GM12872 (cell line): Measurements from ENCODE around the gene KCNE2.

Source experiments
- TF ChIP-seq, protein P1 (sequence below): IDR thresholded peaks from 3 replicates; pipeline ENCODE4 v1.5.1; 2011; ENCODE audit warnings: low read depth, mild to moderate bottlenecking, low read length, moderate library complexity; ENCODE audit not compliant: insufficient read depth

The KCNE2 gene

DNA sequence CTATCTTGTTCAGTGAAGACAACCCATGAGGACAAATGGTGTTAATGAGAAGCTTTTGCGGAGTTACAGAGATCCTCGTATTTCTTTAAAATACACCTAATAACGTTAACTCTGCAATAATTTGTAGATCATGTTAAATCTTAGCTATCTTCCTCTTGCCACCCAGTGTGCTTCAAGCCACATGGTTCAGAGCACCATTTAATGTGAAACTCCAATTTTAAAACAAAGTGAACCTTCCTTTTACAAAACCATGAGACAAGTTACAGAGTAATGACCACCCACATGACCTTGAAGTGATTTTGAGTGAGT is 1.7 kb upstream of the KCNE2 start:
- TF ChIP-seq, protein P1, sequence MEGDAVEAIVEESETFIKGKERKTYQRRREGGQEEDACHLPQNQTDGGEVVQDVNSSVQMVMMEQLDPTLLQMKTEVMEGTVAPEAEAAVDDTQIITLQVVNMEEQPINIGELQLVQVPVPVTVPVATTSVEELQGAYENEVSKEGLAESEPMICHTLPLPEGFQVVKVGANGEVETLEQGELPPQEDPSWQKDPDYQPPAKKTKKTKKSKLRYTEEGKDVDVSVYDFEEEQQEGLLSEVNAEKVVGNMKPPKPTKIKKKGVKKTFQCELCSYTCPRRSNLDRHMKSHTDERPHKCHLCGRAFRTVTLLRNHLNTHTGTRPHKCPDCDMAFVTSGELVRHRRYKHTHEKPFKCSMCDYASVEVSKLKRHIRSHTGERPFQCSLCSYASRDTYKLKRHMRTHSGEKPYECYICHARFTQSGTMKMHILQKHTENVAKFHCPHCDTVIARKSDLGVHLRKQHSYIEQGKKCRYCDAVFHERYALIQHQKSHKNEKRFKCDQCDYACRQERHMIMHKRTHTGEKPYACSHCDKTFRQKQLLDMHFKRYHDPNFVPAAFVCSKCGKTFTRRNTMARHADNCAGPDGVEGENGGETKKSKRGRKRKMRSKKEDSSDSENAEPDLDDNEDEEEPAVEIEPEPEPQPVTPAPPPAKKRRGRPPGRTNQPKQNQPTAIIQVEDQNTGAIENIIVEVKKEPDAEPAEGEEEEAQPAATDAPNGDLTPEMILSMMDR, result no peak

DNA sequence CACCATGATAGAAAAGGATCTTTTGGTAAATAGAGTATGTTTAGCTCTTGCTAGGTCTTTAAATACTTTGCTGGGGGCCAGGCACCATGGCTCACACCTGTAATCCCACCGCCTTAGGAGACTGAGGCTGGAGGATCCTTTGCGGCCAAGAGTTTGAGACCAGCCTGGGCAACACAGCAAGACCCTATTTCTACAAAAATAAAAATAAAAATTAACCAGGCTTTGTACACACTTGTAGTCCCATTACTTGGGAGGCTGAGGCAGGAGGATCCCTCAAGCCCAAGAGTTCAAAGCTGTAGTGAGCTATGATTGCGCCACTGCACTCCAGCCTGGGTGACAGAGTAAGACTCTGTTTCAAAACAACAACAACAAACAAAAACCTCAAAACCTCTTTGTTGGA is 1.1 kb upstream of the KCNE2 start:
- TF ChIP-seq, protein P1, result no peak

DNA sequence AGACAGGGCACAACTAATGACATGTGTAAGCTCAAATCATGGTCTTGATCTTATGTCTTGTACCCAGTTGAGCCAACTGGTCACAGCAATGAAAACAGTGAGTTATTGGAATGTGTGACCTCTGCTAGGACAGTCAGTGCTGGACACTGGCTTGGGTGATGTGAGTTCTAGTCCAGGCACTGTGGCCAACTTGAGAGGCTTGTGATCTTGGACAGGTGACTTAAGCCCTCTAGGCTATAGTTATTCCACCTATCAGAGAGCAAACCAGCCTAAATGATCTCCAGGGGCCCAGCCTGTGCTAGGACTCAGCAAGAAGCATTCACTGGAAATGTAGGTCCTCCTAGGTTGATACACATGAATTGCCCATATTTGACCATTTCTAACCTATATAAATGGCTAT is 1.1 kb downstream of the KCNE2 start:
- TF ChIP-seq, protein P1, result no peak

DNA sequence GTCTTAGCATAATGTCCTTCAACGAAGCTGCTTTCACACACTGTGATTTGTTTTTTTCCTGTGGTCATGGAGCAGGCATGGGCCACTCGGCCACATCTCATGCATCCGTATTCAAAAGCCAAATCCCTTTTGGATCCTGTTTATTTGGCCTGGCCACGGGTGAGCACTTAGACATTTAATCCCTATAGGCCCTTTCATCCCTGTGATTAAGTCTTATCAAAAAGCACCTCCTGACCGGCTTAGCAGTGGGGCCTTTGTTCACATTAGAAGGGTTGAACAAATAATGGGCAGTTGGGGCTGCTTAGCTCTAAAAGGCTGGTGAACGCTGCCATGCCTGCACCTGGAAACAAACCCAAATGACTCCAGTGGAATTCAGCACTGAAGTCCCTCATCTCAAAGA is 2.0 kb downstream of the KCNE2 start:
- TF ChIP-seq, protein P1, result no peak

DNA sequence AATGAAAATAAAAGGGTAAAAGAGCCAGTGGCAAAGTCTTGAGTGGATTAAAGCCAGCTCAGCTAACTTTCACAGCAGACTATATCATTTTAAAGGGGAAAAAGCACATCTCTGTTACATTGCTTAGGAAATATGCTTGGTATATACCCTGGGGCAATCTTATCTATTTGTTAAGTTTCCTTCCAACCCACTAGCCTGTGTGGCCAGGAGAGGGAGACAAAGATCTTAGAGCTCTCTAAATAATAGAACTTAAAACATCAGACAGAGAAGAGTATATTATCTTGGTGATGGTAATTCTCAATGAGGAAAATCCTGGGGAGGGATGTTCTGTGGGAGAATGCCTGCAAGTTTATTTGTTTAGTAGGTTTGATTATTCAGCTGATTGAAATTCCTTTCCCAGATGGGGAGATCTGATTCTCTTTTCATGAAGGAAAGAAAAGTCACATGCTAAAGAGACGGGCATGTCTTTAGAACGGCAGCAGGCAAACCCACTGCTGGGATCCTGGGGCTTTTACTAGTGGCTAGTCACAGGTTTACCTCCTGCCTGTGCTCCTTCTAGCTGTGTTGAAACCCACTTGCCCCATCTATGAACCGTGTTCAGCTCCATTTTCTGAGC is 3.6 kb downstream of the KCNE2 start:
- TF ChIP-seq, protein P1, result peak; percentile 56

DNA sequence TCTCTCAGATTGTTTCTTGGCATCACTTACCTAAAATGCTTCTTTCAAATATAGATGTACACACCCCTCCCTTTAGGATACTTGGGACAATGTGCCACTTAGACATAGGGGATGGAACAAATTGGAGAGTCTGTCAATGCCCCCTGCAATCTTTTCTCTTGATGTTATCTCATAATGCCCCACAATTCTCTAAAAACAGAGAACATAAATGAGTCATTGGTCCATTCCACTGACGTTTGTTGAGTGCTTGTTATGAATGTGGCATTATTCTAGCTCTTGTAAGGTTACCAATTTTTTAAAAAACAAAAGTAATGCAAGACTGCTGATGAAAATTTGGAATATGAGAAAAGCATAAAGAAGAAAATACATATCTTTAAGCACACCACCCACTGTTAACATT is 5.9 kb downstream of the KCNE2 start:
- TF ChIP-seq, protein P1, result no peak

DNA sequence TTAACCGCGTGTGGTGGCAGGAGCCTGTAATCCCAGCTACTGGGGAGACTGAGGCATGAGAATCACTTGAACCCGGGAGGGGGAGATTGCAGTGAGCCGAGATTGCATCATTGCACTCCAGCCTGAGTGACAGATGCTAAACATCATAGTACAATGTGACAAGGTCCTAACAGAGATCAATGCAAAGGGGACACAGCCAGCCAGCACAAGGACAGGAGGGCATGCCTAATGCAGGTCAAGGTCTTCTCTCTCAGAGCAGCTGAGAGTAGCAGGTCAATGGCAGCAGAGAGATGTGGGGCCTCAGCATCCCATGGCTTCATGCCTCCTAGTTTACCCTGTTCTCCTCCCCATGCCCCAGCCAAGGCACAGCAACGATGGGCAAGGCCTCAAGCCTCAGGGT is 8.5 kb downstream of the KCNE2 start:
- TF ChIP-seq, protein P1, result no peak
